Breast epithelium (tissue), 3 donors: ENCODE data around the gene RCAN3.

Experiments
- CTCF ChIP-seq, 3 donors: fragments of 450-650 bp; IDR thresholded peaks; one replicate each; pipeline ENCODE4 v1.5.1; 2016 to 2017; ENCODE audit warnings: antibody characterized with exemption in 3 of 3, mild to moderate bottlenecking in 3 of 3, moderate library complexity in 3 of 3
- POLR2A ChIP-seq: fragments of 450-650 bp; IDR thresholded peaks from one replicate; pipeline ENCODE4 v1.6.1; 2016; ENCODE audit warnings: antibody characterized with exemption, mild to moderate bottlenecking, moderate library complexity
- POLR2AphosphoS5 ChIP-seq, 3 donors: sonication (generic); formaldehyde crosslinking; IDR thresholded peaks; one replicate each; pipeline ENCODE4 v1.6.1; 2017; ENCODE audit warnings: antibody characterized with exemption in 3 of 3

DNA sequence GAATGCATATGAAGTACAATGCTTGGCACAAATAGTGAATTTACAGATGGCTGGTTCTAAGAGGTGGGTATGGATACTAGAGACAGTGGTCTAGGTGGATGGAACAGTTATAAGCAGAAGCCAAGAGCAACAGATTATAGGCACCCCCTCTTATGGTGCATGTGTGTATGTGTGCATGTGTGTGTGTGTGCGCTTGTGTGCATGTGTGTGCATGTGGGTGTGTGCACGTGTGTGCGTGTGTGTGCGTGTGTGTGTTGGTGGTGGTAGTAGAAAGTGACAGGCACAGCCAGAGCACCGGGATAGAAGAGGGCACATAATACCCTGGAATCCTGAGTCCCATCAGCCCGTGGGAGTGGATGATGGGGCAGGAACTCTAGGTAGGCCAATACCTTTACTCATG is 54.6 kb downstream of the RCAN3 start:
- no peak for TF ChIP-seq POLR2A
- no peak for TF ChIP-seq CTCF (IDR thresholded peaks at IDR 0.05)
- TF ChIP-seq POLR2AphosphoS5 (IDR thresholded peaks at IDR 0.05) = no peak
